ENCODE measurements around the gene FRMPD4.

DNA sequence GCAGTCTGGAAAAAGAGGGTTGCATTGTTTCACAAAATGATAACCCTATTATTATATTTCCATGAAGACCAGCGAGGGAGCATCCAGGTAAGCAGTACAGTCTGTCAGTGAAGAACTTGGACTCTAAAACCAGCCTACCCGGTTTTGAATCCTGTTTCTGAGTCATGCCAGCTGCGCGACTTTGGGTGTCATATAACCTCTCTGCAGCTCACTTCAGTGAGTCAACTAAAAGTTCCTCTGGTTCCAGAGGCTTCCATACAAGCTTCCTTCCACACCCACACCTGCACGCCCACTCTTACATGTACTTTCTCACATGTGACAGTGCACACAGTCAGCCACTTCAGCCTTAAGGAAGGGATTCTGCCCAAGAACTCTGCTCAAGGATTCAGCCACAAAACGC is 603.1 kb downstream of the FRMPD4 start:
- no peak for TF ChIP-seq HDAC2 (IDR thresholded peaks at IDR 0.05)
- TF ChIP-seq KDM5A (IDR thresholded peaks at IDR 0.05): no peak
- TF ChIP-seq NFE2L2 (conservative IDR thresholded peaks at IDR 0.05; ENCODE audit: low read length): no peak
- TF ChIP-seq POLR2A (IDR thresholded peaks at IDR 0.05; ENCODE audit: low read length): no peak
- no peak for TF ChIP-seq CTCF (IDR thresholded peaks at IDR 0.05)
- TF ChIP-seq MAX (IDR thresholded peaks at IDR 0.05): no peak
- no peak for TF ChIP-seq NR3C1 (IDR thresholded peaks at IDR 0.05)

Data from A549 (cell line).